A549 (cell line): Measurements from ENCODE around the gene HCN3.
A peak's percentile ranks its signal among the peaks of the same experiment; 100 is the strongest.

Experiments
- CHD2 ChIP-seq: fragments of 150-350 bp; IDR thresholded peaks from 2 replicates; pipeline ENCODE4 v1.6.1; 2014; ENCODE audit warnings: low read length; ENCODE audit not compliant: partially characterized antibody
- KDM5A ChIP-seq: fragments of 200-600 bp; sonication (generic); IDR thresholded peaks from 2 replicates; pipeline ENCODE4 v1.6.1; 2016; ENCODE audit warnings: antibody characterized with exemption, mild to moderate bottlenecking
- MAZ ChIP-seq: fragments of 150-350 bp; IDR thresholded peaks from 2 replicates; pipeline ENCODE4 v1.6.1; 2014; ENCODE audit warnings: antibody characterized with exemption, low read depth, low read length, borderline replicate concordance
- MYC ChIP-seq: IDR thresholded peaks from 2 replicates; pipeline ENCODE4 v1.6.1; 2012; ENCODE audit warnings: mild to moderate bottlenecking, inconsistent platforms, low read length, improper control_type of control experiment, borderline replicate concordance
- NR3C1 ChIP-seq: fragments of >200 bp; sonication (Bioruptor Twin); formaldehyde crosslinking; IDR thresholded peaks from 3 replicates; pipeline ENCODE4 v1.6.1; 2017
- RARB ChIP-seq: fragments of 250-450 bp; sonication (Bioruptor Pico); IDR thresholded peaks from 2 replicates; pipeline ENCODE4 v1.8.0; 2021; ENCODE audit warnings: mild to moderate bottlenecking, moderate library complexity
- TF ChIP-seq, protein P1 (sequence below): fragments of >200 bp; sonication (Bioruptor Twin); formaldehyde crosslinking; IDR thresholded peaks from 3 replicates; pipeline ENCODE4 v1.5.1; 2016
- TF ChIP-seq, protein P2 (sequence below): IDR thresholded peaks from 2 replicates; pipeline ENCODE4 v1.6.1; 2012

DNA sequence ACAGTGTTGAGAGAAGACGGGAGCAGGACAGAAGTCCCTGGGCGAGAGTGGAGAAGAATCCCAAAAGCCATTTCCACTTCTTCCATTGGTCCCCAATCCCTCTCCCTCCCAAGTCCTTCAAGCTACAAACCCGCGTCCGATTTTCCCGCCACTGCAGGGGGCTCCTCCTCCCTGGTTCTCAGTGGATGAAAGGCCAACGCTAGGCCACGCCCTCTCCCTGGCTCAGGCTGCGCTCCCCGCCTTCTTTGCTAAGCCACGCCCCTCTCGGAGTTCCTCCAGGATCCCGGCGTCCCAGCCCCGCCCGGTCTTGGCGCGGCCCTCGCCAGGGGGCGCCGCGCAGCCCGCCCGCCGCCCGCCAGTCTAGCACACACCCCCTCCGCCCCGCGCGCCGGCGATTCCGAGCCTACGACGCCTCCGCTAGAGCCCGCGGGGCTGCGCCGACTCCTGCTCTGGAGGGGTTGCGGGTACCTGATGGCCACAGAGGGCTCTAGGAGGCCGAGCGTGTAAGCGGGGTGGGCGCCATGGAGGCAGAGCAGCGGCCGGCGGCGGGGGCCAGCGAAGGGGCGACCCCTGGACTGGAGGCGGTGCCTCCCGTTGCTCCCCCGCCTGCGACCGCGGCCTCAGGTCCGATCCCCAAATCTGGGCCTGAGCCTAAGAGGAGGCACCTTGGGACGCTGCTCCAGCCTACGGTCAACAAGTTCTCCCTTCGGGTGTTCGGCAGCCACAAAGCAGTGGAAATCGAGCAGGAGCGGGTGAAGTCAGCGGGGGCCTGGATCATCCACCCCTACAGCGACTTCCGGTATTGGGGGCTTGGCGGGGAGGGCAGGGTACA is at the start of gene HCN3:
- 0 out of 2 replicates have a peak, but pooled peaks have one; percentile 78 for TF ChIP-seq MAZ
- TF ChIP-seq NR3C1: no peak
- TF ChIP-seq, protein P1, sequence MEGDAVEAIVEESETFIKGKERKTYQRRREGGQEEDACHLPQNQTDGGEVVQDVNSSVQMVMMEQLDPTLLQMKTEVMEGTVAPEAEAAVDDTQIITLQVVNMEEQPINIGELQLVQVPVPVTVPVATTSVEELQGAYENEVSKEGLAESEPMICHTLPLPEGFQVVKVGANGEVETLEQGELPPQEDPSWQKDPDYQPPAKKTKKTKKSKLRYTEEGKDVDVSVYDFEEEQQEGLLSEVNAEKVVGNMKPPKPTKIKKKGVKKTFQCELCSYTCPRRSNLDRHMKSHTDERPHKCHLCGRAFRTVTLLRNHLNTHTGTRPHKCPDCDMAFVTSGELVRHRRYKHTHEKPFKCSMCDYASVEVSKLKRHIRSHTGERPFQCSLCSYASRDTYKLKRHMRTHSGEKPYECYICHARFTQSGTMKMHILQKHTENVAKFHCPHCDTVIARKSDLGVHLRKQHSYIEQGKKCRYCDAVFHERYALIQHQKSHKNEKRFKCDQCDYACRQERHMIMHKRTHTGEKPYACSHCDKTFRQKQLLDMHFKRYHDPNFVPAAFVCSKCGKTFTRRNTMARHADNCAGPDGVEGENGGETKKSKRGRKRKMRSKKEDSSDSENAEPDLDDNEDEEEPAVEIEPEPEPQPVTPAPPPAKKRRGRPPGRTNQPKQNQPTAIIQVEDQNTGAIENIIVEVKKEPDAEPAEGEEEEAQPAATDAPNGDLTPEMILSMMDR: peak; percentile 87
- TF ChIP-seq MYC: no peak
- no peak for TF ChIP-seq RARB (CRISPR knock-in tag)
- TF ChIP-seq KDM5A: no peak
- TF ChIP-seq, protein P2, sequence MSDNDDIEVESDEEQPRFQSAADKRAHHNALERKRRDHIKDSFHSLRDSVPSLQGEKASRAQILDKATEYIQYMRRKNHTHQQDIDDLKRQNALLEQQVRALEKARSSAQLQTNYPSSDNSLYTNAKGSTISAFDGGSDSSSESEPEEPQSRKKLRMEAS: peak; percentile 92
- TF ChIP-seq CHD2: no peak
